DOHH2 (cell line): Measurements from ENCODE around the gene MED23.

Experiments used
- H3F3A ChIP-seq: fragments of 200-600 bp; sonication (generic), shearing (Covaris generic); 2 replicates; pipeline ENCODE4 v1.6.0; 2016; ENCODE audit warnings: antibody characterized with exemption, mild to moderate bottlenecking; ENCODE audit not compliant: control insufficient read depth, insufficient read depth
- H3K27ac ChIP-seq: fragments of 200-600 bp; sonication (generic); 2 replicates; pipeline ENCODE4 v1.5.1; 2014; ENCODE audit warnings: low read depth, mild to moderate bottlenecking, low read length, moderate library complexity
- H3K27me3 ChIP-seq: fragments of 200-600 bp; sonication (generic); 2 replicates; pipeline ENCODE4 v1.6.1; 2014; ENCODE audit warnings: mild to moderate bottlenecking, low read length, mixed read lengths; ENCODE audit not compliant: control insufficient read depth
- H3K36me3 ChIP-seq: fragments of 200-600 bp; sonication (generic); 2 replicates; pipeline ENCODE4 v1.6.1; 2014; ENCODE audit warnings: mild to moderate bottlenecking, low read length, moderate library complexity, mixed read lengths; ENCODE audit not compliant: control insufficient read depth
- H3K4me1 ChIP-seq: fragments of 200-600 bp; sonication (generic); 2 replicates; pipeline ENCODE4 v1.6.1; 2014; ENCODE audit warnings: mild to moderate bottlenecking, low read length, mixed read lengths; ENCODE audit not compliant: control insufficient read depth
- H3K4me2 ChIP-seq: fragments of 200-600 bp; sonication (generic); 2 replicates; pipeline ENCODE4 v1.6.0; 2014; ENCODE audit warnings: mild to moderate bottlenecking, low read length, moderate library complexity
- H3K4me3 ChIP-seq: fragments of 200-600 bp; sonication (generic); 2 replicates; pipeline ENCODE4 v1.5.1; 2014; ENCODE audit warnings: mild to moderate bottlenecking, low read length, mixed read lengths
- H3K79me2 ChIP-seq: fragments of 200-600 bp; sonication (generic); 2 replicates; pipeline ENCODE4 v1.6.1; 2014; ENCODE audit warnings: mild to moderate bottlenecking, low read length, mixed read lengths; ENCODE audit not compliant: control insufficient read depth
- H3K9me2 ChIP-seq: fragments of 200-600 bp; sonication (generic); replicated peaks from 2 replicates; pipeline ENCODE4 v1.6.1; 2014; ENCODE audit warnings: mild to moderate bottlenecking, low read length, mixed read lengths; ENCODE audit not compliant: control insufficient read depth
- H3K9me3 ChIP-seq: fragments of 200-600 bp; sonication (generic); 2 replicates; pipeline ENCODE4 v1.6.1; 2014; ENCODE audit warnings: antibody characterized with exemption, low read length, mixed read lengths; ENCODE audit not compliant: control insufficient read depth, insufficient read depth
- H4K20me1 ChIP-seq: fragments of 200-600 bp; sonication (generic); 2 replicates; pipeline ENCODE4 v1.6.0; 2014; ENCODE audit warnings: low read depth, mild to moderate bottlenecking, antibody characterized with exemption, low read length, moderate library complexity; ENCODE audit not compliant: control insufficient read depth, insufficient read depth
- CTCF ChIP-seq: fragments of 200-600 bp; sonication (generic); IDR thresholded peaks from one replicate; pipeline ENCODE4 v1.5.1; 2014; ENCODE audit warnings: antibody characterized with exemption, mild to moderate bottlenecking, low read depth, low read length; ENCODE audit not compliant: poor library complexity, severe bottlenecking
- EZH2phosphoT487 ChIP-seq: fragments of 200-600 bp; sonication (generic); IDR thresholded peaks from 2 replicates; pipeline ENCODE4 v1.6.1; 2017; ENCODE audit warnings: borderline replicate concordance, mild to moderate bottlenecking, antibody characterized with exemption, low read length, moderate library complexity, mixed read lengths

Gene MED23

GRCh38 chr6:131613296-131613925, 14.6 kb downstream of the MED23 start:
- Histone ChIP-seq H4K20me1 (no peaks in the 10 kb centered on the region), H3K4me2 (no peak overlapping the region)

GRCh38 chr6:131602781-131603312, 25.2 kb downstream of the MED23 start:
- H3K4me1 ChIP-seq, result no peaks in the 10 kb centered on the region
- no peaks in the 10 kb centered on the region for H3K9me2 ChIP-seq
- TF ChIP-seq CTCF (no peak), EZH2phosphoT487 (no peak)
- no peak overlapping the region for H3K4me2 ChIP-seq
- H3K36me3 ChIP-seq, result peaks cover 81% of the 10 kb centered on the region
- H3K4me3 ChIP-seq, result no peak overlapping the region
- H3F3A ChIP-seq, result no peaks in the 10 kb centered on the region
- H3K9me3 ChIP-seq, result no peaks in the 10 kb centered on the region
- H3K27me3 ChIP-seq, result no peaks in the 10 kb centered on the region
- H3K27ac ChIP-seq, result no peak overlapping the region
- no peaks in the 10 kb centered on the region for H4K20me1 ChIP-seq
- no peaks in the 10 kb centered on the region for H3K79me2 ChIP-seq

More at GRCh38 chr6:131613296-131613925, 14.6 kb downstream of the MED23 start:
- H3K27me3 ChIP-seq, result no peaks in the 10 kb centered on the region
- H3K27ac ChIP-seq, result no peak overlapping the region
- H3K36me3 ChIP-seq, result peaks cover 82% of the 10 kb centered on the region
- no peaks in the 10 kb centered on the region for H3K9me3 ChIP-seq
- no peaks in the 10 kb centered on the region for H3K4me1 ChIP-seq
- no peaks in the 10 kb centered on the region for H3F3A ChIP-seq
- no peaks in the 10 kb centered on the region for H3K79me2 ChIP-seq
- H3K4me3 ChIP-seq, result no peak overlapping the region
- H3K9me2 ChIP-seq, result no peaks in the 10 kb centered on the region
- TF ChIP-seq CTCF (no peak), EZH2phosphoT487 (no peak)

GRCh38 chr6:131600716-131601115, 27.3 kb downstream of the MED23 start:
- Histone ChIP-seq H3K36me3 (peaks cover 89% of the 10 kb centered on the region), H3K79me2 (no peaks in the 10 kb centered on the region), H3K27me3 (no peaks in the 10 kb centered on the region), H3K4me3 (no peak overlapping the region), H3K27ac (no peak overlapping the region), H4K20me1 (no peaks in the 10 kb centered on the region), H3K9me2 (no peaks in the 10 kb centered on the region), H3K4me1 (no peaks in the 10 kb centered on the region), H3K9me3 (no peaks in the 10 kb centered on the region), H3F3A (no peaks in the 10 kb centered on the region), H3K4me2 (no peak overlapping the region)
- TF ChIP-seq EZH2phosphoT487 (no peak), CTCF (no peak)
